Activated effector memory CD4-positive, alpha-beta T cell treated with Interleukin-2 at 50 U/mL for 16 hours (primary cell): ENCODE data around the gene CISH.

Experiments
- DNase-seq: peaks from one replicate; pipeline ENCODE4 v3.0.0-alpha.2; 2020

Gene CISH

DNA sequence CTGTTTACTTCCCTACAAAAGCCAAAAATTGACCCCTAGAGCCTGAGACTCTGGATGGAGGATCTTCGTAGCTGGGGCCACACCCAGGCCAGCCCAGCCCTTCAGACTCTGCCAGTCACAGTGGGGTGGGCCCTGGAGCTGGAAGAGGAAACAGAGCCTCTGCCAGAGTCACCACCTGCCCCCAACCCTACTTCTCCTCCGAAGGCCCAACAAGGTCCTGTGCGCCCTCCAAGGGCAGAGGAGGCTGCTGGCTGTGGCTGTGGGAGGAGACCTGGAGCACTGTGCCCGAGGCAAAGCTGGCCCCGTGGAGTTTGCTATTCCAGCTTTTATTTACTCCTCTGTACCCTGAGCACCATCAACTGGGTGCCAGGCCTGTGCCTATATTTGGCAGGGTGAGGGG is 19.0 kb downstream of the CISH start:
- no peak for DNase-seq

GRCh38 chr3:50591196-50591741 is 20.3 kb downstream of the CISH start:
- DNase-seq = no peak

- no peak for DNase-seq
Measured at GRCh38 chr3:50588759-50589433, 22.7 kb downstream of the CISH start.

DNA sequence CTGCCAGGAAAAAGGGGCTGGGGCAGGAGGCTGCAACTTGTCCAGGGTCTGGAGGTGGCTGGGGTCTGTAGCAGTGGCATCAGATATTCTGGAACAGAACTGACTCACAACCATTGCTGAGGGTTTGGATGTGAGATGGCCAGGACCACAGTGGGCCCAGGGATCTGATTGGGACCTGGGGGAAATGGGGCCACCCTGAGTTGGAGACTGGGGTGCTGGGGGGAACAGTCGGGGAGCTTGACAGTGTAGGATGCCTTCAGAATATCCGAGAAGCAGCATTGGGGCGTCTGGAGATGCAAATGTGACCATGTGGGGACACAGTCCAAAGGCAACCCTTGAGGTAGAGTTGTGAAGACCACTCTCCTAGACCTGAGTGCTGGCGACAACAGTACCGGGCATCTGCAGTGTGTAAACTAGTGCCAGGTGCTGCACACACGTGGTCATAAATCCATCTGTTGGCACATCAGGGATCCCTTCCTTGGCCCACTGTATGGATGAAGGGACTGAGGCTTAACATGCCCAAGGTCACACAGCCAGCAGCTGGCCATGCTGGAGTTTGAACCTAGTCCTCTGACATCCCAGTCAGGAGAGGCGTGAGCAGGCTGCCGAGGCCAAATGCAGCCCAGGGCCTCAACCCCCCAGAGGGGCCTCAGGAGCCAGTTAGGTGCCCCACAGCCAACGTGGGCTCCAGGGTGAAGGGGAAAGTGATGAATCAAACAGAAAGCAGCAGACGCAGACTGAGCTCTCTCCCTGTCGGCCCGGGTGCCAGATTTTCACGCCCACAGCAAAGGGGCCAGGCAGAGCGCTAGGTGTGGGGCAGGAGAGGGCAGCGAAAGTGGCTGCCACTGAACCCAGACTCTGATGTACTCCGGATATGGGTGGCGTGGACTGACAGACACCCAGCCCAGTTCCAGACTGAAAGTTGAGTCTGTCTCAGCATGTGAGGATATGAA is 23.5 kb downstream of the CISH start:
- DNase-seq = peak; percentile 51

DNA sequence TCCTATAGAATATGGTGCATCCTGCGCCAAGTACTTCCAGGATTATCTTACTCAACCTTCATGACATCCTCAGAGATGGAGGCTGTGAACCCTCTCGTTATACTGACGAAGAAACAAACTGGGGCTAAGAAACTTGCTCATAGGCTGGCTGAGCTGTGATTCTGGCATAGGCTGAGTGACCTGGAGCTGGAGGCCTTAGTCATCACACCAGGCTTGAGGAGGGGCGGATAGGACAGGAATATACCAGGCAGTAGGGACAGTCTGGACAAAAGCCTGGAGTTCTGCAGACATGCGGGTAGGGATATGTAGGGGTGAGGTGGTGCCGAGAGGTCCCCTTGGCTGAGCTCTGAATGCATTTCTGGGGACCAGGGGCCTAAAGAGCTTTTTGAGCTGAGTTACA is 24.2 kb downstream of the CISH start:
- DNase-seq = no peak

DNA sequence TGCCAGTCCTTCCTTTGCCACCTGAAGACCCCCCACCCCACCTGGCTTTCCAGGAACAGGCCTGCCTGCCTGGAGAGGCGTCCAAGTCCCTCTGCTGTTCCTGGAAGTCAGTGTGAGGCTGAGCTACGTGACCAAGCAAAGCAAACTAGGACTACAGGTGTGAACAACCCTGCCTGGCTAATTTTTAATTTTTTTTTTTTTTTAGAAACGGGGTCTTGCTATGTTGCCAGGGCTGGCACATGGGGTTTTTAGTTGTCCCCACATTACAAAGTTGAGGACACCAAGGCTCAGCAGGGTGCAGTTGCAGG is 24.9 kb downstream of the CISH start:
- DNase-seq = no peak

DNA sequence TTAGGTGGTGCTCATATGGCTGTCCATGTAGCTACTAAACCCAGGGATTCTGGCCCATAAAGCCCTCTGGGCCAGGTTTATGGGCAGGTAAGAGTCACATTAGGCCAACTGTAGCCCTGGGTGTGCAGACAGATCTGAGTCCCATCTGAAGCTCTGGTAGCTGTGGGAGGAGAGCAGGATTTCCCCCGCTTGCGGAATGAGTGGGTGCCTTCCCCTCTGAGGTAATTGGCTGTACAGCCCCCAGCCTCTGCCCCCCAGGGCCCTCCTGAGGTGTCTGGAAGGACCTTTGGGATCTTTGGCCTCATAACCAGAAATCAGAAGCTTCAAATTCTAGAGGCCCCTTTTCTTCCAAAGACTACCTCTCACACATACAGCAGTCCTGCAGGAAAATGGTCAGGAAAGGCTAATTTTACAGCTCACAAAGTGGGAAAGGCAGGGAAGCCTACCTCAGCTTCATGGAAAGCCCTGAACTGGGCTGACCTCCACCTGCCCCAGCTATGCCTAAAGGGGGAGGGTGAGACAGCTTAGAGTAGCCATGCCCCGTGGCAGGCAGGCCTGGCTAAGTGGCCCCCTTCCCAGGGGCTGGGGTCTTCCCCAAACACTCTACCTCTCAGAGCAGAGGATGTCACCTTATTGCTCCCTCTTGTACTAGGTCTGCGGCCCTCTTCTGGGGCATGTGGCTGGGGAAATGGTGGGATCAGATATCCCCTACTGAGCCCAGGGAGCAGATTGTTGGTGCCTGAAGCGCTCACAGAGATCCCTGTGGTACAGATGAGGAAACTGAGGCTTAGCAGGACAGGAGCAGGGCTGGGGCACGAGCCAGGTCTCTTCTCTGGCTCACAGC is 25.4 kb downstream of the CISH start:
- DNase-seq = no peak

DNA sequence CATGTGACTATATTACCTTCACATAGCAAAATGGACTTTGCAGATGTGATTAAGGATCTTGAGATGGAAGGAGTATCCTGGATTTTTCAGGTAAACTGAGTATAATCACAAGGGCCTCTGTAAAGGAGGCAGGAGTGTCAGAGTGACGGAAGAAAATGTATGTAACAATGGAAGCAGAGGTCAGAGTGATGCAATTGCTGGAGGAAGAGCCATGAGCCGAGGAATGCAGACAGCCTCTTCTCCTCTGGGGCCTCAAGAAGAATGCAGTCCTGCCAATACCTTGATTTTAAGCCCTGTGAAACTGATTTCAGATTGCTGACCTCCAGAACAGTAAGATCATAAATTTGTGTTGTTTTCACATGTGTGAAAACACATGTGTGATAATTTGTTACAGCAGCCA is 27.2 kb downstream of the CISH start:
- DNase-seq = no peak

GRCh38 chr3:50583897-50584296 is 27.7 kb downstream of the CISH start:
- no peak for DNase-seq

DNA sequence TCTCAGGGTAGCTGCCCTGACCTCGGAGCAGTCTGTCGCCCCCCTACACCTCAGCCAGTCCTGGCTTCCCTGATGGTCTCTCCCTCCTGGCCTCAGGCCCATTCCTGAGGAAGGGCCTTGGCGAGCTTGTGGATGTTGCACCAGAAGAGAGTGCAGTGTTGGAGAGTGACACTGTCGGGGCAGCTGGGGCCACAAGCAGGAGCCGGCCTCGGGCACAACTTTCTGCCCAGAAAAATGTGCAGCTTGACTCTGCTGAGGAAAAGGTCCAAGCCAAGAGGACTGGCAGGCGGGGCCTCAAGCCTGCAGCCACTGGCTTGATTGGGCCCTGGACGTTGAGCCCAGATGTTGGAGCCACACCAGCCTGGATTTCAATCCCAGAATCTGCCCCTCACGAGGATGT is 29.5 kb downstream of the CISH start:
- no peak for DNase-seq

DNA sequence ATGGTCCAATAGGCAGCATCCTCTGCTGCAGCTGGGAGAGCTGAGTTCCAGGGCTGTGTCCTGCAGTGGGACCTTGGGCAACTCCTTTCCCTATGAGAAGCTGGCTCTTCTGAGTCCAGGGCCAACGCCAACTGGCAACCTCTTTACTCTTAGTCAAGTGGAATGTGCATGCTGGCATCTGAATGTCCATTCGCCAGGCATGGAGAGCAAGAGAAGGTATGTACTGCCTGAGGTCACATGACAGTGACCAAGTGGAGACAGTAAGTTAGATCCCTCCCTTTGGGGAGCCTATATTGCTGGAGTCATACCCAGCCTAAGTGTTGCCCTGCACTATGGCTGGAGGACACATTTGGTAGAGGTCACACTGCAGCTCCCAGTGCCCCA is 30.1 kb downstream of the CISH start:
- DNase-seq = no peak

- no peak for DNase-seq
Measured at GRCh38 chr3:50580683-50581458, 30.7 kb downstream of the CISH start.

DNA sequence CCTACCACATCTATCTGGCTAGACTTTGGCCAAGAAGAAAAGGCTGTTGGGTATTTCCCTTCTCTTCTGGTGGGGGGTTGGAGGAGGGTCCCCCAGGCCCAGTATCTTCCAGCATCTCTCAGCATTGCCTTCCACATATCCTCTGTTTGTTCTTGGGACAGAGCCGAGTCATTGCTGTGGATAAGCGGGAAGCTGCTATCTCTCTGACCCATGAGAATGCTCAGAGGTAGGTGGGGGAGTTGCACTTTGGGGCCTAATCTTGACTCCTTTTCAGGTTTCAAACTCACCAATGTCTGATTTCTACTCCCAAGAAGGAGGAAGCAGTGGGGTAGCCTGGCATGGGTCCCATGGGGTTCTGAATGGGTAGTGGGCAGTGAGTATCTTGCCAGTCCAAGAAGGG is 34.2 kb downstream of the CISH start:
- DNase-seq = no peak

- DNase-seq = no peak
Measured at GRCh38 chr3:50575372-50575771, 36.2 kb downstream of the CISH start.

- DNase-seq = no peak
Measured at GRCh38 chr3:50574444-50574831, 37.1 kb downstream of the CISH start.

DNA sequence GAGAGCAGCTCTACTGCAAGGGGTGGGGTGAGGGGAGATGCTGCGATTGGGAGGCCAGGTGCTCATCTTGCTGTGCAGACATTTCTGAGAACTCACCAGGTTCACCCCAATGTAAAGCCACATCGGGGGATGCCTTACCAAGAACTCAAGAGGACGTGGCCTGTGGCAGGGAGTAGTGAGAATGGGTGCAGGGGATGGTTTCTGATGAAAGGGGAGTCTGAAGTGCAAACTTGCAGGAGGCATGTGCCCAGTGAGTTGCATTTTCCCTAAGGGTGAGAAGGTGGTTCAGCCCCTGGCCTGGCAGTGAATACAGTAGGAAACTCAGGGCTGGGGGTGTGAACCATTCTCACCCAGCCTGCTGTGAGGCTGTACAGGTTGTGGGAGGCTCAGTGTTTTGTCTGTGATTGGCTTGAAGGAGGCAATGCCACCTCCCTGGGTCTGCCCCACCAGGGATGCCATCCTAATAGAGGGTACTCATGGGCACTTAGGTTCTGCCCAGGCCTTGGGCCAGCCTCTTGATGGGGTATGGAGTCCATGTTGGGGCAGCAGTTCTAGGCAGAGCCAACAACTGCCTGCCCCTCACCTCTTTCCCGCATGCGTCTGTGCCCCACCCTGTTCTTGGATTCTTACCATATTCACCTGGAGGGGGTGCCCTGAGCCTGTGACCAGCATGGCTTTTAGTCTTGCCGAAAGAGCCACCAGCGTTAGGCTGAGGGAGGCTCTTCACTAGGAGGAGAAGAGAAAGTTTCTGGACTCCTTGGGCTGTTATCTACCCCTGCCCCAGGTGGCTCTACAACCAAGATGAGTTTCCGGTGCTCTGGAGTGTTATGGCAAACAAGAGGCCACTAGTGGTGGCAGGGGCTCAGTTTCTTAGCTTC is 37.8 kb downstream of the CISH start:
- DNase-seq = peak; percentile 73

GRCh38 chr3:50572801-50573371 is 38.7 kb downstream of the CISH start:
- DNase-seq = peak; percentile 53

- DNase-seq = peak; percentile 78
Measured at GRCh38 chr3:50572158-50572557, 39.4 kb downstream of the CISH start.

- DNase-seq = no peak
Measured at GRCh38 chr3:50571486-50571885, 40.1 kb downstream of the CISH start.

DNA sequence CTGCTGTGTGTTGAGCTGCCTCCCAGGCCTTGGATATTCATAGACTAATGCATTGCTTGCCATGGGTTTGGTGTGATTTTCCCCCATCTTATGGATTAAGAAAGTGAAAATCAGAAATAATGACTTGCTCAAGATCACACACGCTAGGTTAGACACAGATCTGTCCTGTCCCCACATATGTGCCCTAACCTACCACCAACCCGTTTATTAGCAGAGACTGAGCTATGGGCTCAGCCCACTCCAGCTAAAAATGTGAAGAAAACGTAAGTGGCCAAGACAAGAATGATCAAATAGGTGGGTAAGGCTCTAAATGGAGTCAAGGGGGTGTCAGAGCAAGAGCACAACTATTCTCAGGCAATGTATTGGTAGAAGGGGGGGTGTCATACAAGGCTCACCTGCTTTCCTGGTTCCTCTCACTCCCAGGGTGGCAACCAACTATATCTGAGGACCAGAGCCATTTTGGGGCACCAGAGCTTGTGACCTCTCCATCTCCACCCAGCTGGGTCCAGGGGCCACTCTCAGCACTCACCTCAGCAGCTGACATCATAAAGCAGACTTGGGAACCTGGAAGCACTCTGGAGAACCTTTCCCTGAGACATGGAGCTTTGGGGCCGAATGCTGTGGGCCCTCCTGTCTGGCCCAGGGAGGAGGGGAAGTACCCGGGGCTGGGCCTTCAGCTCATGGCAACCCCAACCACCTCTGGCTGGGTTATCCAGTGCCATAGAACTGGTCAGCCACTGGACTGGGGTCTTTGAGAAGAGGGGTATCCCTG is 40.9 kb downstream of the CISH start:
- DNase-seq = no peak
